Bronchial epithelial cell (primary cell): ENCODE data around the gene NFIA. TPM values are rescaled to one million over a fixed set of nuclear protein-coding genes. Genes with fewer than 3 reads are reported as not detected.

Experiments used
- DNase-seq: peaks from one replicate; pipeline ENCODE4 v3.0.0-alpha.2; 2010; ENCODE audit warnings: low read depth
- FAIRE-seq: peaks from 2 replicates; lab custom pipeline; 2011; peaks lifted over from hg19 to GRCh38; lab: Jason Lieb, UNC
- H3K27me3 ChIP-seq: 2 replicates; pipeline ENCODE4 v1.5.1; 2011; ENCODE audit warnings: low read length; ENCODE audit not compliant: control insufficient read depth, insufficient read depth
- H3K36me3 ChIP-seq: 2 replicates; pipeline ENCODE4 v1.5.1; 2011; ENCODE audit warnings: low read length; ENCODE audit not compliant: control insufficient read depth, insufficient read depth
- H3K4me3 ChIP-seq: 2 replicates; pipeline ENCODE4 v1.5.1; 2011; ENCODE audit warnings: mild to moderate bottlenecking, low read depth, low read length, control low read depth
- total RNA-seq: library from RNA; depleted of rRNA; stranded (reverse); fragments of >200 nt; gene quantifications from 2 replicates; pipeline ENCODE4 v1.2.1, GENCODE V29; 2014
- TF ChIP-seq, protein P1 (sequence below): IDR thresholded peaks from 2 replicates; pipeline ENCODE4 v1.5.1; 2011; ENCODE audit warnings: mild to moderate bottlenecking, moderate library complexity, low read length, control low read depth, inconsistent platforms; ENCODE audit not compliant: insufficient read depth, severe bottlenecking

The NFIA gene
- total RNA-seq = 7.4 and 11.3 TPM in 2 replicates

DNA sequence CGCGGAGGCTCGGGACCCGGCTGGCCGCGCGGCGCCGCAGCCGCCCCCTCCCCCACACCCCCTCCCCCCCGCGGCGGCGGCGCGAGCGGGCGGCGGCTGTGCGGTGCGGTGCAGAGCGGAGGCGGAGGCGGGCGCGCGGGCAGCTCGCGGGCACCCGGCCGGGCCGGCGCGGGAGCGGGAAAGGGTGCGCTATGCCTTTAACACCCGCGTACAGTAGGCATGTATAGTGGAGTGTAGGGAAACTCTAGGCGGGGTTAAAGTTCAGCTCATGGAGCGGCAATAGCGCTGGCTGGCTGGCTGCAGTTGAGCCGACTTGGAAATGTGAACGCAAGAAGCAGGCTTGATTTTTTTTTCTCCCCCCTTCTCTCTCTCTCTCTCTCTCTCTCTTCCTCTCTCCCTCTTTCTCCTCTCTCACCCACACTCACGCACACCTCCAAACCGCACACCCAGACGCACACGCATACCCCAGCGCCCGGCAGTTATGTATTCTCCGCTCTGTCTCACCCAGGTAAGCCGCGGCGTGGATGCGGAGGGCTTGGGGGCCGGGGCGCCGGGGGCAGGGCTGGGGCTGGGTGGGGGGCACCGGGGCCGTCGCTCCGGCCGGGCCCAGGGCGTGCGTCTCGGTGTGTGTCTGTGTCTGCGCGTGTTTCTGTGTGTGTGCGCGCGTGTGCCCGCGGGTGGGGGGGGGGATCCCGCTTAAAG lies at the start of gene NFIA:
TSS of gene NFIA (plus strand) at position 251 of the 702 bp plus-strand sequence.
- Histone ChIP-seq H3K27me3 (no peaks in the 10 kb centered on the region), H3K4me3 (peak within 1 kb of the TSS; percentile 57), H3K36me3 (no peaks in the 10 kb centered on the region)
- DNase-seq (peak; percentile 61), FAIRE-seq (no peak)
- TF ChIP-seq, protein P1, sequence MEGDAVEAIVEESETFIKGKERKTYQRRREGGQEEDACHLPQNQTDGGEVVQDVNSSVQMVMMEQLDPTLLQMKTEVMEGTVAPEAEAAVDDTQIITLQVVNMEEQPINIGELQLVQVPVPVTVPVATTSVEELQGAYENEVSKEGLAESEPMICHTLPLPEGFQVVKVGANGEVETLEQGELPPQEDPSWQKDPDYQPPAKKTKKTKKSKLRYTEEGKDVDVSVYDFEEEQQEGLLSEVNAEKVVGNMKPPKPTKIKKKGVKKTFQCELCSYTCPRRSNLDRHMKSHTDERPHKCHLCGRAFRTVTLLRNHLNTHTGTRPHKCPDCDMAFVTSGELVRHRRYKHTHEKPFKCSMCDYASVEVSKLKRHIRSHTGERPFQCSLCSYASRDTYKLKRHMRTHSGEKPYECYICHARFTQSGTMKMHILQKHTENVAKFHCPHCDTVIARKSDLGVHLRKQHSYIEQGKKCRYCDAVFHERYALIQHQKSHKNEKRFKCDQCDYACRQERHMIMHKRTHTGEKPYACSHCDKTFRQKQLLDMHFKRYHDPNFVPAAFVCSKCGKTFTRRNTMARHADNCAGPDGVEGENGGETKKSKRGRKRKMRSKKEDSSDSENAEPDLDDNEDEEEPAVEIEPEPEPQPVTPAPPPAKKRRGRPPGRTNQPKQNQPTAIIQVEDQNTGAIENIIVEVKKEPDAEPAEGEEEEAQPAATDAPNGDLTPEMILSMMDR = no peak

DNA sequence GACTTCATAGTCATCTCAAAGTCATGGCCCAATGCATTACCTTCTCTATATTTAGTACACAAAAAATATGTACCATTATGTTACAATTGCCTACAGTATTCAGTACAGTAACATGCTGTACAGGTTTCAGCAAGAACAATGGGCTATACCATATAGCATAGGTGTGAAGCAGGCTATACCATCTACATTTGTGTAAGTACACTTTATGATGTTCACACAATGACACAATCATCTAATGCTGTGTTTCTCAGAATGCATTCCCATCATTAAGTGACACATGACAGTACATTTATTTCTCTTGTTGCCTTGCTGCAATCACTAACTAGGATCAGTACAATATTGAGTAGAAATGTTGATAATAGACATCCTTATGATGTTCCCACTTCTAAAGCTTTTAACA lies 46.5 kb upstream of the NFIA start:
- H3K4me3 ChIP-seq = no peak overlapping the region
- no peaks in the 10 kb centered on the region for H3K36me3 ChIP-seq
- no peak for DNase-seq
- TF ChIP-seq, protein P1 = no peak
- no peak for FAIRE-seq
- no peaks in the 10 kb centered on the region for H3K27me3 ChIP-seq

DNA sequence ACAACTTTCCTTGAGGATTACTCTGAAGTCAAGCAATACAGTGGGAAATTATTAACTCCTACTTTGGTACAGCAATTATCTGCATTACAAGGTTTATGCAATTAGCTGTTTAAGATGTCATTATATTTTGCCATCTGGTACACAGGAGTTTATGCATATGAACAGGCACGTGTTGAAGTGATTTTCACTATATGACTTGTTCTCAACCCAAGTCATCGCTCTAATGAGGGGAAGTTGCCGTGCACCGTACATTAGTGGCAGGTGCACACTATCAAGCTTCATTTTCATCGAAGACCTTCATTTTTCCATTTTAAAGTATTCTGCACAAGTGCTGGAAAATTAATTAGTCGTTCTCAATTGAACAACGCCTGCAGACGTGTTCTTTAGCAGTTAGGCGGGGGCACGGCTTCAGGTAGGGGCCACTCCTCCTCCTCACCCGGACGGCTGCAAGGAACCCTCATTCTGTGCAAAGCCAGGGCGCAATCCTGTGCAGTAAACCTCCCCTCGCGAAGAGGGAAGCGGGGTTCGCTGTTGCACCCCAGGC lies 39.8 kb upstream of the NFIA start:
- Histone ChIP-seq H3K27me3 (no peaks in the 10 kb centered on the region), H3K36me3 (no peaks in the 10 kb centered on the region), H3K4me3 (peak overlapping the region; percentile 50)
- DNase-seq = no peak
- no peak for FAIRE-seq
- TF ChIP-seq, protein P1 = no peak

DNA sequence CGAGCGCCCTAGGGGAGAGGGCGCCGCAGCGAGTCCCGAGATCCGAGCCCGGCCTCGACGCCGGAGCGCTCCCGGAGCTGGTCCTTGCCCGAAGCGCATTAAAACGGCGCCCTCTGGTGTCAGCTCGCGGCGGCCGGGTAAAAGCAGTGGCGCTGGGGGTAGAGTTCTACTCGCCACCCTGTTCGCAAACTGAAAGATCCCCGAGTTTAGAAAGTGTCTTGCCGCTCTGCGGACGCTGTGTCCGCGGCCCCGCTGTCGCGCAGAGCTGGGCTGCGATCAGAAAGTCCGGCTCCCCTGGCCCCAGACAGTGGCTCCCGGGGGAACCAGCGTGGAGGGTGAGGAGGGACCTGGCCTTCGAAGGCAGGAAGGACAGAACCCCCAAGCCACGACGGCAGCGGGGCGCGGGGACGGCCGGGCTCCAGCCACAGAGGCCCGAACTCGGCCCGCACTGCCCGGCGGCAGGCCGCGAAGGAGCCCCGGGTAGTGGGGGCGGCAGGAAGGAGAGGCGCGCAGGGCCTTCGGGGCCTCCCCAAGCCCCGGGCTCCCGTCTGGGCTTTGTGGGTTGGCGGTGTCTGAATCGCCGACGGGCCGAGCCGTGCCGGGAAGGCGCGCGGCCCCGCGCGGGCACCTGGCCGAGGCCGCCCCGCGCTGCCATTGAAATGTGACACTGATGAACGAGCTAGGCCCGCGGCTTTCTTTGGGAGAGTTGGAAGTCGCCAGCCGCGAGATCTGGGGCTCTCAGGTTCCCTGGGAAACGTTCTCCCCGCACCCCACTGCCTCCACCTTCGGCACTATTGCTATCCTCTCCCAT lies 39.1 kb upstream of the NFIA start:
- no peak for FAIRE-seq
- Histone ChIP-seq H3K36me3 (no peaks in the 10 kb centered on the region), H3K4me3 (peak overlapping the region; percentile 50), H3K27me3 (no peaks in the 10 kb centered on the region)
- TF ChIP-seq, protein P1 = peak; percentile 92
- peak; percentile 46 for DNase-seq

DNA sequence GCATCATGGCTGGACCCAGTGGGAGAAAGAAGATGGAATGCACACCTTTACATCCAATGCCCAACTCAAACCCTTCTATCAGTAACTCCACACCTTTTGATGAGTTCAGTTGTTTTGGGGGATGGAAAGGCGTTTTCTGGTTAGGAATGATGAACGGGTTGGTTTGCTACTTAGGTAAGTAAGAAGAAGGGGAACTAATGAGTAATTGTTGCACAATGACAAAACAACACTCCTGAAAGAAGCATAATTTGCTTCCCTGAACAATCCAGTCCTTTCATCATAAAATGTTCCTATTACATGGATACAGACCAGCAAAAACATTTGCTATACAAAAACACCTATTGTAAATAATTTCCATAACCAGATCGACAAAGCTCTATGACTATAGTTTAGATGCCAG lies 35.9 kb upstream of the NFIA start:
- peak; percentile 61 for DNase-seq
- Histone ChIP-seq H3K27me3 (no peaks in the 10 kb centered on the region), H3K36me3 (no peaks in the 10 kb centered on the region), H3K4me3 (no peak overlapping the region)
- FAIRE-seq = no peak
- TF ChIP-seq, protein P1 = no peak
